GM12874 (cell line): ENCODE measurements around the gene PRIM2.

Experiments used
- CTCF ChIP-seq: IDR thresholded peaks from 2 replicates; pipeline ENCODE4 v1.5.1; 2011; ENCODE audit warnings: low read depth, mild to moderate bottlenecking, control low read depth, low read length, moderate library complexity; ENCODE audit not compliant: insufficient read depth

Gene PRIM2

GRCh38 chr6:57305107-57305506, 12.3 kb upstream of the PRIM2 start:
- no peak for TF ChIP-seq CTCF

GRCh38 chr6:57305761-57306160, 11.7 kb upstream of the PRIM2 start:
- no peak for TF ChIP-seq CTCF

- TF ChIP-seq CTCF: no peak
Measured at GRCh38 chr6:57306273-57306672, 11.2 kb upstream of the PRIM2 start.

- no peak for TF ChIP-seq CTCF
Measured at GRCh38 chr6:57307850-57308249, 9.6 kb upstream of the PRIM2 start.

- TF ChIP-seq CTCF: no peak
Measured at GRCh38 chr6:57310817-57311157, 6.6 kb upstream of the PRIM2 start.

- no peak for TF ChIP-seq CTCF
Measured at GRCh38 chr6:57312004-57312345, 5.5 kb upstream of the PRIM2 start.

- TF ChIP-seq CTCF: no peak
Measured at GRCh38 chr6:57313009-57313408, 4.4 kb upstream of the PRIM2 start.
